Keratinocyte (primary cell): Measurements from ENCODE around the gene DTNB.

ENCODE experiments used
- CTCF ChIP-seq, 3 experiments: IDR thresholded peaks in 1 of 3; conservative IDR thresholded peaks in 1 of 3; optimal IDR thresholded peaks in 1 of 3; 2 replicates in 2 of 3; 3 replicates in 1 of 3; pipeline versions ENCODE3 to v1.5.1; 2011; ENCODE audit warnings: low read length in 3 of 3, mild to moderate bottlenecking in 3 of 3, moderate library complexity in 2 of 3, control low read depth in 1 of 3, inconsistent platforms in 1 of 3; ENCODE audit not compliant: insufficient read depth in 2 of 3; ENCODE audit errors: extremely low read depth in 1 of 3
- EZH2 ChIP-seq: IDR thresholded peaks from one replicate; pipeline ENCODE4 v1.6.1; 2012; ENCODE audit warnings: inconsistent platforms, mild to moderate bottlenecking, low read length, moderate library complexity

GRCh38 chr2:25664965-25665307 is 8.4 kb downstream of the DTNB start:
- TF ChIP-seq CTCF (optimal IDR thresholded peaks at IDR 0.05 in 1 of 3, IDR thresholded peaks at IDR 0.05 in 1 of 3, conservative IDR thresholded peaks at IDR 0.05 in 1 of 3; ENCODE audit: extremely low read depth in 1 of 3, insufficient read depth in 2 of 3, low read length in 3 of 3) (no peak), EZH2 (no peak)
